Colon (tissue), 2 donors: ENCODE data around the gene IPO11.

Experiments
- FAIRE-seq: peaks from 2 replicates; lab custom pipeline; 2012; peaks lifted over from hg19 to GRCh38; lab: Jason Lieb, UNC
- donor health status: control.
- donor health status: control.

The IPO11 gene

DNA sequence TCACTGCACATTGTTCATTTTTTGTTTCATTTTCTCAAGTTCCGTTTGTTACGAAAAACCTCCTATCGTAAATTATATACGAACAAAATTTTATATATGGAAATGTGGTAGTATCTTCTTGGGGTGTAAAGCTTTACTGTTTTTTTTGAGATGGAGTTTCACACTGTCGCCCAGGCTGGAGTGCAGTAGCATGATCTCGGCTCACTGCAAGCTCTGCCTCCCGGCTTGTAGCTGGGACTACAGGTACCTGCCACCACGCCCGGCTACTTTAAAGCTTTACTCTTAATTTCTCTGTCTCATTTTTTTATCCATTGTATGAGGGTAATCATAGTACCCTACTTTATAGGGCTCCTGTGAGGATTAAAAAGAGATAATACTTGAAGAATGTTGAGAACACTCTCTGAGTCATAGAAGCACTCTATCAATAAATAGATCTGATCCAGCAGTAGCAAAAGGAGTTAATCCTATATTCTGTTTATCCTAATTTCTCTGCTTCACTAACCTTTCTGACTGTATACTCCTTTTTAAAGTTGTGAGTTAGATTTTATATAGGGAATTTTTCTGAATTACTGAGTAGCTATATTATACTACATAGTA, 160.5 kb downstream of the IPO11 start:
- FAIRE-seq, result no peak

DNA sequence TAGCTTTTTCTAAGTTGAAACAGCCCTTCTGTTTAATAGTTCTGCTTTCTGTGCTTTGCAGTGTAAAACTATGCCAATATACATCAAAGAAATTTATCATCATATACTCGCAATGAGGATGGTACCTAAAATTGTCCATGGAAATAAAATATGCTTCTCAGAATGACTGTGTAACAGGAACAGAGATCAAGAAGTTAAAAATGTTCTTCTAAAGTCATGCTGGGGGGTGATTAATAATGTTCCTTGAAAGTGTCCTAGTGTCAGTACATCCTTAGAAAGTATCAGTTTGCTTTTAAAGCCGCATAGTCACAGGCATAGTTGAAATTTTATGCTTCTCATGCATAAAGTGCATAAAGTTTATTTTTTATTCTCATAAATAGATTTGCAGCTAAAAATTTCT, 162.0 kb downstream of the IPO11 start:
- FAIRE-seq, result no peak

DNA sequence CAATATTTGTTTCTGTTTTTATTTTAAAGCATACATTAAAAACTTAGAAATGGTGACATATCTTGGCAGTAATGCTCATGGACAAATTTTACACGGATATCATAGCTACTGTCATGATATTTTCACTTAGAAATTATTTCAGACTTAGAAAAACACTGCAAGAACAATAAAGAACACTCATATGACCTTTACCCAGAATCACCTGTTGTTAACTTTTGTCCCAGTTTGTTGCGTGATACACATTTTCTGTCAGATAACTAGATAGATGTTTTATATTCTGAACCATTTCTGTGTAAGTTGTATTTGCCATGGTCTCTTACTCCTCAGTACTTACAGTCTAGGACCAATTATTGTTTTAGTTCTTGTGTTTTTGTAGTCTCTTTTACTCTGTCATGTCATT, 162.5 kb downstream of the IPO11 start:
- FAIRE-seq, result no peak

DNA sequence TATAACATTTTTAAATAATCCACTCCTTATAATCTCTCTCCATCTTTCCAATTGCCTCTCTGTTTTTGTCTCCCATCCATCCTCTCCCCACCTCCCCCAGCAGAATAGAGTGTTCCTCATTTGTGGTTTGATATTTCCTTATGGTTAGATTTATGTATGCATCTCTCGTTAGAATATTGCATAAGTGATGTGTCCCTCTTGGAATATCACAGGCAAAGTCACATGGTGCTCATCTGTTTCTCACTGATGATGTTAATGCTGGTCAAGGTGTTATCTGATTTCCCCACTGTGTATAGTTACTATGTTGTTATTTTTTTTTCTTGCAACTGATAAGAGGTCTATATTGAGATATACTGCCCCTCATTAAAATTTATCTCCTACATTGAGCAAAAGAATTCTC, 162.9 kb downstream of the IPO11 start:
- no peak for FAIRE-seq

DNA sequence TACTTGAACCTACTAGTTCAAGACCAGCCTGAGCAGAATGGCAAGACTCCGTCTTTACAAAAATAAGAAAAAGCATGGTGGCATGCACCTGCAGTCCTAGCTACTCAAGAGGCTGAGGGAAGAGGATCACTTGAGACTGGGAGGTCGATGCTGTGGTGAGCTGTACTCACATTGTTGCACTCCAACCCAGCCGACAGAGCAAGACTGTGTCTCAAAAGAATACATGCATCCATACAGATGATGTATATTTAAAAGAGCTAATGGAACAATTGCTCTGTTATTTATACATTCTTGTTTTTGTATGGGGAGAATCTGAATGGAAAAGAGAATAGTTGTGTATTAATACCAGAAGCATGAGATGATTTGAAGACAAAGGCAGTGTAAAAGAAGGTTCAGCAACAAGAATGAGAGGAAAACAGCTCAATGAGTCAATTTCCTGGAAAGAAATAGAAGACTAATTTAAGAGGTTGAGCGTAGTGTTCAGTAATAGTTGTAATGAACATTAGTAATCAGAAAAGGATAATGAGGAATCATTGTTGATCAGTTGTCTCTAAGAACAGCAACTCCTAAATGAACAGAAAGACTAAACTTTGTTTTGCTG, 164.1 kb downstream of the IPO11 start:
- FAIRE-seq, result no peak

DNA sequence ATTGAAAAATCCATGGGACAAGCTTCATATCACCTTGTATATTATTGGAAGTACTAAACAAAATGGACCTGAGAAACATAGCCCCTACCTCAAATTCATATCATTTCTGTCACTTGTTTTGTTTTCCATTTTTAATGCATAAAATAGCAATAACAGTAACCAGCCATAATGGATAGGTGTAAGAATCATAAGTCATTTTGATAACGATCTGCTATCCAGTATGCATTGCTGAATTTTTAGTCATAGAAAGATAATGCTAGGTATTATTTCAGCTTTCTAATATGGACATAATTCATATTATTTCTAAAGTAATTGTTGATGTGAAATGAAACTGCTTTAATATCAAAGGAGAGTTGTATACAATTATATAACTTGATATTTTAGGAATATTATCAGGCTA, 164.9 kb downstream of the IPO11 start:
- no peak for FAIRE-seq

DNA sequence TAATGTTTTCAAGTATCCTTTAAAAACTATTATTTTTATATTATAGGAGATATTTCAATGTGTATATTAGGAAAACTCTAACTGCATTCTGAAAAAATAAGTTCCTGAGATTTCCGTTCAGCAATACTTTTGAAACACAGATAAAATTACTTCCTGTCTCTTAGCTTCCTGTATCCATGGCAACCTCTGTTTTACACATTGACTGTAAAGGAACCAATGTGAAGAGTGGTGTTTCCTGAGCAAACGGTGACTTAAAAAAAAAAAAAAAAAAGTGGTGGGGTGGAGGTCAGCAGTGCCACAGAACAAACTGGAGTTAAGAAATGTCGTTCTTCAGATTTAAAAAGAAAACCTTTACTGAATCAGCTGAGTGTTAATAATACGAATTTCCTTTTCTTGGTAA, 166.0 kb downstream of the IPO11 start, which contains the start of gene LRRC70:
LRRC70 (plus strand) TSS at position 280 of the 400 bp plus-strand sequence. CDS start 620 bp downstream, outside the sequence.
- no peak for FAIRE-seq

DNA sequence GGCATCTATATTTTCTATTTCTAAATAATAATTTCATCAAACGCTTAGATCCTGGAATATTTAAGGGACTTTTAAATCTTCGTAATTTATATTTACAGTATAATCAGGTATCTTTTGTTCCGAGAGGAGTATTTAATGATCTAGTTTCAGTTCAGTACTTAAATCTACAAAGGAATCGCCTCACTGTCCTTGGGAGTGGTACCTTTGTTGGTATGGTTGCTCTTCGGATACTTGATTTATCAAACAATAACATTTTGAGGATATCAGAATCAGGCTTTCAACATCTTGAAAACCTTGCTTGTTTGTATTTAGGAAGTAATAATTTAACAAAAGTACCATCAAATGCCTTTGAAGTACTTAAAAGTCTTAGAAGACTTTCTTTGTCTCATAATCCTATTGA, 167.2 kb downstream of the IPO11 start:
- no peak for FAIRE-seq

DNA sequence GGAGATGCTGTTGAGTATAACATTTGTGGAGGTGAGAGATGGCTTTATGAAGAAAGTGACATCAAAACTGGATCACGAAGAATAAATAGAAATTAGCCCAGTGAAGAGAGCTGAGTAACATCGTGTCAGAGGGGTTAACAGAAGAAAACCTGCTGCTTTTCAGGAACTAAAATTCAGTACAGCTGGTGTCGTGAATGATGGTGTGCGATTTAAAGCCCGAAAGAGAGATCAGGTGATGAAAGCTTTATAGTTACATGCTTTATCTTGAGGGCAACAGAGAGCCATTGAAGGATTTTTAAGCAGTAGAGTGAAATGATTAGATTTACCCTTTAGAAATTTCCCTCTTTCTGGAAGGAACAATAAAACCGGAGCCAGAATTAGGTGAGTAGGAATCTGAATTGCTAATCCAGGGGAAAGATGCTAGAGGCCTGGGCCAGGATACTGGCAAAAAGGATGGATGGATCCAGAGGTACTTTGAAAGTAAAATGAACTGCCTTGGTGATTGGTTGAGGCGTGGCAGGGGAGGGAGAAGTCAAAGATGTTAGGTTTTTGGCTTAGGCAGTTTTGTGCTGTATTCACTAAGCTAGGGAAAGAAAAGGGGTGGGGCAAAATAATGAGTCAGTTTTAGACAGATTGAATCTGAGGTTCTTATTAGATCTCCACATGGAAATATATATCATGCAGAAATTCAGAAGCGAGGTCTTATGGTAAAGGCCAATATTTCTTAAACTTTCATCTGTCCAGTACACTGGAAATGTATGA, 169.5 kb downstream of the IPO11 start:
- FAIRE-seq, result no peak

DNA sequence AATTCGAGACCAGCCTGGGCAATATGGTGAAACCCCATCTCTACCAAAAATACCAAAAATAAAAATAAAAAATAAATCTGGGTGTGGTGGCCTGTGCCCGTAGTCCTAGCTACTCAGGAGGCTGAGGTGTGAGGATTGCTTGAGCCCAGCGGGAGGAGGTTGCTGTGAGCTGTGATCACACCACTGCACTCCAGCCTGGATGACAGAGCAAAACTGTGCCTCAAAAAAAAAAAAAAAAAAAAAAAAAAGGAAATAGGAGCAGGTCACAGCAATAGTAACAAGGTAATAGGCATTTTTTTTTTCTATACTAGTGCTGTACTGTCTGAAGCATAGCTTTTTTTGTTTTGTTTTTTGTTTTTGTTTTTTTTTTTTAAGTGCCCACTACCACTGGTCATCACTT, 171.8 kb downstream of the IPO11 start:
- no peak for FAIRE-seq

DNA sequence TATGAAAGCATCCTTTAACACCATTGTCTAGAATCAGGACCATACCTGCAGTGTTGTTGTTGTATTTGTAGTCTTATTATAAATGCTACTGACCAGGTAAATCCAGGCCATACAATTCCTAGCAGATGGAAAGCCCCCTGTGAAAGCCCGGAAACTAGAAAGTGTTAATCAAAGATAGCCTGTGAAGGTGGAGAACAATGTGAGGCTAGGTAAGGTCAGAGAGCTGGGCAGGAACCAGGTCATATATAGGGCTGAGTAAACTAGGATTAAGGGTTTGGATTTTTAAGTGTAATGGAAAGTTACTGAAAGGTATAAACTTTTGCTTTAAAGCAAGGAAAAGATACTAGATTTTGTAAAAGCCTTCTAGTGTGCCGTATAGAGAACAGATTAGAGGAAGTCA, 172.7 kb downstream of the IPO11 start:
- no peak for FAIRE-seq

DNA sequence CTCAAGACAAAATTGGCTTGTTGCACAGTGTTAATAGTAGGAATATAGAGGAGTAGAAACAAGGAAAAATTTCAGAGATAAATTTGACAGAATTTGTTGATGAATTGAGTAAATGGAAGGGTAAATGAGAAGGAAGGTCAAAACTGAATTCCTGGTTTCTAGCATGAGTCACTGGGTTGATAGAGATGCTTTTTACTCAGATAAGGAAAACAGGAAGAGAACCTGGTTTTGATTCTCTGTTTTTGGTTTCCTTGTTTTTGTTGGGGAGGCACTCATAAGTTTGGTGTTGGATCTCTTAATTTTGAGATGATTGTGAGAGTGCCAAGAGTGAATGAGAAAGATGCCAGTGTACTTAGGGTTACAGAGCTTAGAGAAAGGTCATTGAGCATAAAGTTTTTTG, 173.2 kb downstream of the IPO11 start:
- FAIRE-seq, result no peak

DNA sequence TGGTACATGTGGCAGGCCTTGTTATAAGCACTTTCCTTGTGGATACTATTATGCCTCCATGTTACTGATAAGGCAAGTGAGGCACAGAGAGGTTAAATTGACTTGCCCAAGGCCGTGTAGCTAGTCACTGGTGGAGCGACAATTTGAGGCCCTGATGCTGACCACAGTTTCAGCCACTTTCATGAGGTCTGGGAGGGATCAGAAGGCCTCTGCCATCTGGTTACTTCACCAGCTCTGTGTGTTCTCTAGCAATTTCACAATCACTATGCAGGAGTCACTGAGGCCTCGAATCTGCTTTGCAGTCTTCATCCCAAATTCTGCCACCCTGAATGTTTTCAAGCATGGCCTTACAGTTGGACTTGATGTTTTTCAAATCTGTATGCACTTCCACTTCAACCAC, 175.2 kb downstream of the IPO11 start:
- no peak for FAIRE-seq

DNA sequence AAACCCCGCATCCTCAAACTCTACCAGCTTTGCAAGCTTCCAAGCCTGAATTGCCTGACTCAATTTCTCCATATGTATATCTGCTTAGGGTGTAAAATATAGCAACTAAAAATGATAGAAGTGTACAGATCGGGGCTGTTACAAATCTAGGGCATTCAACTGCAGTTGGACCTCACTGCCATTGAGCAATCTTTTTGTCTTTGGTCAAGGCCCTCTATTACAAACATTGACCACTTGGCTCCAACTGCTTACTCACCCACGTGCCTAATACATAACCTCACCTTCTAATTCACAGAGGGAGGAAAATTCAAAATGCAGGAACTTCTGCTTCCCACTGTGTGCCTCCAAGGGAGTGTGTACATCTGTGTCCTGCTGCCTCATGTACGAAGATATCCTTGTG, 176.1 kb downstream of the IPO11 start:
- FAIRE-seq, result no peak

DNA sequence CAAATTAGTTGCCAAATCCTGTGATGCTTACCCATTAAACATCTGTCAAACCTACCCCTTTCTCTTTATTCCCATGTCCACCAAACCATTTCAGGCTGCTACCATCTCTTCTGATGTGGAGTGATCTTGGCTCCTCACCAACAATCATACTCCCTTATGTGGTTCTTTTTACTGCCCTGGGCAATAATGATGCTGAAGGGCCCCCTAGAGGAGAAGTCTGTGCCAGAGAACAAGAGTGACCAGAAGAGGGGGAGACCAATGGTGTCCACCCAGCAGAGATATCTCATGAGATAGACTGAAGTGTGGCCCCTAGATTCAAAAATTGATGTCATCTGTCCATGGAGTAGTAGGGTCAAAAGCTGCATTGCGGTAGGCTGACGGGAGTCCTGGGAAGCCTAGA, 176.9 kb downstream of the IPO11 start:
- FAIRE-seq, result no peak

DNA sequence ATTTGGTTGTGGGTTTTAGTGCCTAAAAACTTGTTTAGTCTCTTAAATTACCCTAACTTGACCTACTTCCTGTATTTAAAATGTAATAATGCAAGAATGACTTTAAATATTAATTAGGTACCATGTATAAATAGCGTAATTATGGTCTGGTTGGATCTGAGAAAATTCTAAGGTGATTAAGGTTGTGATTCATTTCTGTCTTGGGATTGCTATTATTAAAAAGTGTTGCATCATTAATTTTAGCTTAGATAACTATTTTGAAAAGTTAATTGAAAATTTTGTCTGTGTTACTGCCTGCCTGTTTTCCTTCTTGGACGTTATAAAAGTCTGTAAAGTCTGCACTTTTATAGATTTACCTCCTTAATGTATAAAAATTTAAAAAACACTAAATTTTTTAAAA, 177.8 kb downstream of the IPO11 start:
- FAIRE-seq, result no peak

DNA sequence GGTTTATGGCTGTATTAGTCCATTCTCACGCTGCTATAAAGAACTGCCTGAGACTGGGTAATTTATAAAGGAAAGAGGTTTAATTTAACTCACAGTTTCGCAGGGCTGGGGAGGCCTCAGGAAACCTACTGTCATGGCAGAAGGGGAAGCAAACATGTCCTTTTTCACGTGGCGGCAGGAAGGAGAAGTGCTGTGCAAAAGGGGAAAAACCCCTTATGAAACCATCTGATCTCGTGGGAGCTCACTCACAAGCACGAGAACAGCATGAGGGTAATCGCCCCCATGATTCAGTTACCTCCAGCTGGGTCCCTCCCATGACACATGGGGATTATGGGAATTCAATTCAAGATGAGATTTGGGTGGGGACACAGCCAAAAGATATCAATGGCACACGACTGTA, 180.0 kb downstream of the IPO11 start:
- no peak for FAIRE-seq

DNA sequence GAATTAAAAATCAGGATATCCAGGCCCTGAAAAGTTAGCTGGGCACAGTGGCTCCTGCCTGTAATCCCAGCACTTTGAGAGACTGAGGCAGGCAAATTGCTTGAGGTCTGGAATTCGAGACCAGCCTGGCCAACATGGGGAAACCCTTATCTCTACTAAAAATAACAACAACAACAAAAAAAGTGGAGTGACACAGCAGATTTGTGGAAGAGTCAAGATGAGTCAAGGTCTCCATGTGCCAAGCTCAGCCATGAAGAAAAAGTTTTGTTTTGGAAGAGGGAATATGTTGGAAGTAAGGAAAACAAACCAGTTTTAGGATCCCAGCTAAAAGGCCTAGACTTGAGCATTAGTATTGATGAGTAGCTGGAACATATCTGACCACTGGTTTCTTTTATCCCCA, 180.8 kb downstream of the IPO11 start:
- FAIRE-seq, result no peak

DNA sequence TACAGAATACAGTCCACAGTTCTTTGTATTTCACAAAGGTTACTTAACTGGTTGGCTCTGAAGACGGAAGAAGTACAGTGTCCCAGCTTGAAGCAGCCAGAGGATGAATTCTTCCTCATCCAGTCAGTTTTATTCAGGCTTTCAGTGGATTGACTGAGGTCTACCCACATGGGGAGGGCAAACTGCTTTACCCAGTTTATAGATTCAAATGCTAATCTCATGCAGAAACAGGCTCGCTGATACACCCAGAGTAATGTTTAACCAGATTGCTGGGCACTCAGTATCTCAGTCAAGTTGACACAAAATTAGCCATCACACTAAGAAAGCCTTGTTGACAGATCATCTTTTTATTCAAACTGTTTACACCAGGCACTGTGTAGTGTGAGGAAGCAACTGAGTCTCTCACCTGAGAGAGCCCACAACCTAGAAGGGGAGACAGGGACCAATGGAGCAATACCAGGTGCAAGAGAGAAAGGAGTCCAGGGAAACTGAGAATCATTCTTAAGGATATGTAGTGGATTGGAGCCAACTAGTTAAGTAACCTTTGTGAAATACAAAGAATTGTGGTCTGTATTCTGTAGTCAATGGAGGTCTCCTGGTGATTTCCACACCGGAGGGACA, 181.9 kb downstream of the IPO11 start:
- no peak for FAIRE-seq

DNA sequence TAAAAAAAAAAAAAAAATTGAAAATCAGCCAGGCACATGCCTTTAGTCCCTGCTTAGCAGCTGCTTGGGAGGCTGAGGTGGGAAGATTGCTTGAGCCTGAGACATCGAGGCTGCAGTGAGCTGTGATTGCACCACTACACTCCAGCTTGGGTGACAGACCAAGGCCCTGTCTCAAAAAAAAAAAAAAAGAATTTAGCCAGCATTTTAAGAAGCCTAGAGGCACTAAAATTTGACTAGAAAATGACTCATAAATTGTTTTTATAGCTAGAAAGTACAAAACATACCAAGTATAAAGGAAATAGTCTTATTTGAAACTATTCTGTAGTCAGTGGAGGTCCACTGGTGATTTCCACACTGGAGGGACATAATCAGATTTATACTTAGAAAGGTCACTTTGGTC, 183.5 kb downstream of the IPO11 start:
- no peak for FAIRE-seq

DNA sequence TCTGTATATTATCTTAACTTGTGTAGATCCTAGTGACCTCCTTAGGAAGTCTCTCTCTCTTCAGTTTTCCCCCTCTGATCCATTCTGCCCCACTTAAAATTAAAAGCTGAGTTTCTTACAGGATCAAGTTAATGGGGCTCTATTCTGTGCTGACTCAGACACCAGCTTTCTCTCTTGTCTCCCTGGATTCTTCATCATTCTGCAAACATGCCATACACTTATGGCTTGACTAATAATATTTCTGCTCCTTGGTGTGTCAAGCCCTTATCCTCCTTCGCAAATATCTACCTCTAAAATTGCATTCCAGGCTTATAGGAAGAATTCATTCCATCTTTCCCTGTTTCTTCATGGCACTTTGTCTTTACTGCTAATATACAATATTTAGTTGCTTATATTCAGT, 184.1 kb downstream of the IPO11 start:
- no peak for FAIRE-seq

DNA sequence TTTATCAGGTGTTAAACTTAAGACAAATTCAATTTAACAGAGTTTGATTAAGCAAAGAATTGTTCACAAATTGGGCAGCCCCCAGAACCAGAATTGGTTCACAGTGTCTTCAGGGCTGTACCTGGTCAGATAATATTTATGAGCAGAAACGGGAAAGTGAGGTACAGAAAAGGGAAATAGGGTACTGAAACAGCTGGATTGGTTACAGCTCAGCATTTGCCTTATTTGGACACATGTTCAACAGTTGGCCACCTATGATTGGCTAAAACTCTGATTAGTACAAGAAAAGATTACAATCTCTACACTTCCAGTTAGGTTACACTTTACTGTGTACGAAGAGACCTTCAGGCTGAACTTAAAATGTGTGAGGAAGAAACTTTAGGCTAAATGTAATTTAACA, 184.8 kb downstream of the IPO11 start:
- FAIRE-seq, result no peak

DNA sequence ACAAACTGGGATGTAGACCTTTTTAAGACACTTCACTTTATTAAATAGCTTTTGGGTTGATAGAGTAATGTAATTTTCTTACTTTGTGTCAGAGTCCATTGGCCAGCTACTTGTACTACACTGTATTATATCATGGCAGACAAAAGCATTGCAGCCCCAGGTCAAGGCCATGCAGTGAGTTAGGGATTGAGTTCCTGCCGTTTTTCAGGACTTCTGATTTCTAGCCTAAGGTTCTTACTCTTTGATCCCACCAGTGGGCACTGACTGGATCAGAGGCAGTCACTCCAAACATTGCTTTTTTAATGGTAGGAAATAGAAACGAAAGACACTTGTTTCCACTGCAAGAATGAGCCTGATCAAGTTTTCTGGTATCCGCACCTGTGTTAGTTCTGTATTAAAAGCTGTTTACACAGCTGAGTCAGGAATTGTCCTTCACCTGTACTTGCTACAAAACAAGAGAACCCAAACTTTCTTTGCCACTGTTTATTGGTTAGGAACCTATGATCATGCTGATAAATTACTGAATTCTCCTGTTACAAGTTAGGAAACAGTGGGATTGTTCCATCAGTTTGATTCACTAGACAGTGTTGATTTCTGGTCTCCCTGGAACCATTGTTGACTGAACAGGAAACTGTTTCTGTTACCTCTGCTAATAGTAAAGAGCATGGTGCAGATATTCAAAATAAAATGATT, 188.1 kb downstream of the IPO11 start:
- no peak for FAIRE-seq
